K562 (cell line): ENCODE data around the gene FMN1. TPM values are rescaled to one million over a fixed set of nuclear protein-coding genes. Genes with fewer than 3 reads are reported as not detected.

Source experiments
- ATAC-seq: fragments of 200-7000 bp; cut with Tn5 transposase; 3 replicates; pipeline ENCODE4 v1.9.1; 2020; ENCODE audit warnings: moderate library complexity
- BruUV-seq: library from RNA; stranded (reverse); fragments of 400-500 nt; replicated peaks from 2 replicates; lab custom pipeline; 2021; lab: Mats Ljungman, UMichigan
- CTCF ChIA-PET: fragments of 300-600 bp; formaldehyde crosslinking; extraction: SDS; loops from one replicate; lab custom pipeline; 2021; ENCODE audit warnings: low intra/inter-chr PET ratio; lab: Yijun Ruan, JAX
- POLR2A ChIA-PET: fragments of 300-600, 350-650 bp; sonication (Branson Sonifier 250); formaldehyde crosslinking; extraction: SDS; loops from one replicate; lab custom pipeline; 2021; ENCODE audit warnings: antibody characterized with exemption, inconsistent platforms; lab: Yijun Ruan, JAX
- DNase-seq, 4 experiments: peaks; one replicate each; pipeline versions ENCODE4 v3.0.0 to v3.0.0-alpha.2; 2011 to 2018; ENCODE audit warnings: low spot score in 3 of 4, mixed read lengths in 3 of 4; ENCODE audit errors: extremely low read depth in 1 of 4
- FAIRE-seq: peaks from 2 replicates; lab custom pipeline; 2011; peaks lifted over from hg19 to GRCh38; lab: Jason Lieb, UNC
- H2AFZ ChIP-seq: 2 replicates; pipeline ENCODE4 v1.6.0; 2011; ENCODE audit warnings: low read depth, low read length, control low read depth, inconsistent platforms
- H3K27ac ChIP-seq: fragments of 200-600 bp; 3 replicates; pipeline ENCODE4 v1.8.0; 2011; ENCODE audit warnings: low read depth, mild to moderate bottlenecking, control low read depth, inconsistent platforms, low read length, moderate library complexity, mixed read lengths; ENCODE audit errors: extremely low read depth
- H3K27me3 ChIP-seq, 2 experiments: fragments of 300-600 bp in 1 of 2; 2 replicates in 1 of 2; 3 replicates in 1 of 2; pipeline versions ENCODE4 v1.6.0 to v1.8.0; 2011; ENCODE audit warnings: inconsistent platforms in 2 of 2, low read length in 2 of 2, mild to moderate bottlenecking in 1 of 2, mixed read lengths in 1 of 2, moderate library complexity in 1 of 2; ENCODE audit not compliant: control insufficient read depth in 2 of 2, insufficient read depth in 2 of 2
- H3K36me3 ChIP-seq: fragments of 300-600 bp; 3 replicates; pipeline ENCODE4 v1.8.0; 2011; ENCODE audit warnings: mild to moderate bottlenecking, low read length, inconsistent platforms; ENCODE audit not compliant: control insufficient read depth, insufficient read depth
- H3K4me1 ChIP-seq, 2 experiments: fragments of 200-600 bp in 1 of 2; replicated peaks in 1 of 2; 2 replicates in 1 of 2; 3 replicates in 1 of 2; pipeline versions ENCODE4 v1.5.1 to v1.8.0; 2011; ENCODE audit warnings: inconsistent platforms in 2 of 2, low read length in 2 of 2, mild to moderate bottlenecking in 1 of 2, mixed read lengths in 1 of 2, moderate library complexity in 1 of 2; ENCODE audit not compliant: control insufficient read depth in 2 of 2, insufficient read depth in 2 of 2
- H3K4me2 ChIP-seq: 2 replicates; pipeline ENCODE4 v1.6.1; 2011; ENCODE audit warnings: low read length, control low read depth, inconsistent platforms, mixed read lengths; ENCODE audit not compliant: insufficient read depth
- H3K4me3 ChIP-seq: fragments of 200-600 bp; sonication (generic), shearing (Covaris generic); 2 replicates; pipeline ENCODE4 v1.5.1; 2016; ENCODE audit warnings: control low read depth, inconsistent platforms
- H3K79me2 ChIP-seq: fragments of 200-600 bp; 3 replicates; pipeline ENCODE4 v1.8.0; 2011; ENCODE audit warnings: low read length, inconsistent platforms; ENCODE audit not compliant: control insufficient read depth, insufficient read depth
- H3K9ac ChIP-seq, 2 experiments: 2 replicates each; pipeline versions ENCODE4 v1.6.0 to v1.6.1; 2011; ENCODE audit warnings: low read depth in 2 of 2, low read length in 2 of 2, control low read depth in 1 of 2, inconsistent platforms in 1 of 2, mild to moderate bottlenecking in 1 of 2, mixed read lengths in 1 of 2; ENCODE audit not compliant: insufficient read depth in 1 of 2
- H3K9me1 ChIP-seq: one replicate; pipeline ENCODE4 v1.6.0; 2011; ENCODE audit warnings: inconsistent platforms, mild to moderate bottlenecking, low read length, moderate library complexity; ENCODE audit not compliant: control insufficient read depth, insufficient read depth
- H3K9me3 ChIP-seq: replicated peaks from 2 replicates; pipeline ENCODE4 v1.5.1; 2011; ENCODE audit warnings: low read depth, low read length, inconsistent platforms; ENCODE audit not compliant: control insufficient read depth, insufficient read depth
- H4K20me1 ChIP-seq: replicated peaks from 2 replicates; pipeline ENCODE4 v1.6.1; 2011; ENCODE audit warnings: low read length, inconsistent platforms, mixed read lengths; ENCODE audit not compliant: control insufficient read depth, insufficient read depth
- EGR1 ChIP-seq: fragments of 450-650 bp; conservative IDR thresholded peaks from 2 replicates; pipeline ENCODE4 v1.6.1; 2017; ENCODE audit warnings: mild to moderate bottlenecking
- HNRNPK ChIP-seq: fragments of 200-400 bp; formaldehyde crosslinking; IDR thresholded peaks from one replicate; pipeline ENCODE4 v1.6.1; 2018; ENCODE audit warnings: mild to moderate bottlenecking, low read depth, low read length; ENCODE audit not compliant: poor library complexity, severe bottlenecking
- KLF10 ChIP-seq: fragments of 250-450 bp; sonication (Bioruptor Pico); IDR thresholded peaks from 2 replicates; pipeline ENCODE4 v1.6.1; 2021; ENCODE audit warnings: matching md5 sums
- SNIP1 ChIP-seq: fragments of 450-650 bp; IDR thresholded peaks from 2 replicates; pipeline ENCODE4 v1.7.1; 2017; ENCODE audit warnings: low read depth, mild to moderate bottlenecking
- SP1 ChIP-seq: sonication (generic); formaldehyde crosslinking; IDR thresholded peaks from 2 replicates; pipeline ENCODE4 v1.8.1; 2022; ENCODE audit warnings: mild to moderate bottlenecking, missing genetic modification reagents
- ZFP1 ChIP-seq: fragments of 450-650 bp; formaldehyde crosslinking; IDR thresholded peaks from 2 replicates; pipeline ENCODE4 v1.4.0; 2020; ENCODE audit warnings: mild to moderate bottlenecking, mixed read lengths
- ZSCAN32 ChIP-seq: fragments of 450-650 bp; formaldehyde crosslinking; IDR thresholded peaks from 2 replicates; pipeline ENCODE4 v1.4.0; 2020; ENCODE audit warnings: mild to moderate bottlenecking, moderate library complexity
- WGBS: fragments of 100-300 bp; shearing (Covaris generic); methylation state at CpG from one replicate; pipeline ENCODE4 v1.1.6; 2016; ENCODE audit warnings: low coverage, mixed read lengths; ENCODE audit not compliant: insufficient coverage; ENCODE audit errors: missing lambda C conversion rate; 5-methylcytosine and 5-hydroxymethylcytosine counted together
- in situ Hi-C: fragments of 300-500 bp; cut with MboI; formaldehyde crosslinking; loops from 4 replicates; pipeline ENCODE4 v1.15.0; 2018; ENCODE audit warnings: inconsistent platforms, mixed read lengths
- intact Hi-C: fragments of 100-400 bp; cut with micrococcal nuclease; formaldehyde crosslinking; loops from 2 replicates; pipeline ENCODE4 v1.14.2; 2022
- polyA plus RNA-seq, 8 experiments: library from polyadenylated mRNA; depleted of rRNA in 4 of 8; stranded (reverse) in 5 of 8; unstranded in 3 of 8; fragments of >200 nt; fragmentation: Nextera tagmentation in 2 of 8; fragmentation: Illumina TruSeq in 1 of 8; extraction: Ambion mirVana in 2 of 8; extraction: Trizol in 1 of 8; gene quantifications; 2 replicates each; pipeline versions ENCODE4 v1.2.1 to v1.2.3, GENCODE V29; 2011 to 2014; ENCODE audit warnings: inconsistent platforms in 1 of 8, missing spikeins in 1 of 8
- total RNA-seq, 7 experiments: library from RNA; depleted of rRNA in 6 of 7; stranded (reverse); fragments of >200 nt in 6 of 7; fragmentation: Illumina TruSeq in 2 of 7; extraction: Trizol in 2 of 7; gene quantifications; 2 replicates each; pipeline versions ENCODE4 v1.2.1 to v1.2.3, GENCODE V29; 2011 to 2021; ENCODE audit warnings: low replicate concordance in 1 of 7
- TF ChIP-seq, protein P1 (sequence below): fragments of 450-650 bp; formaldehyde crosslinking; IDR thresholded peaks from 2 replicates; pipeline ENCODE4 v1.4.0; 2020; ENCODE audit warnings: mild to moderate bottlenecking, moderate library complexity
- TF ChIP-seq, protein P2 (sequence below): fragments of 250-450 bp; sonication (Bioruptor Pico); IDR thresholded peaks from 2 replicates; pipeline ENCODE4 v1.5.0; 2022; ENCODE audit warnings: mild to moderate bottlenecking
- TF ChIP-seq, protein P3 (sequence below): IDR thresholded peaks from 2 replicates; pipeline ENCODE4 v1.6.1; 2011; ENCODE audit warnings: borderline replicate concordance, low read depth, mild to moderate bottlenecking, moderate library complexity, low read length; ENCODE audit not compliant: insufficient read depth, poor library complexity, severe bottlenecking
- TF ChIP-seq, protein P4 (sequence below): fragments of 450-650 bp; IDR thresholded peaks from 2 replicates; pipeline ENCODE4 v1.7.0; 2016; ENCODE audit warnings: borderline replicate concordance
- TF ChIP-seq, protein P5 (sequence below): fragments of 450-650 bp; formaldehyde crosslinking; IDR thresholded peaks from 2 replicates; pipeline ENCODE4 v1.4.0; 2022; ENCODE audit warnings: missing genetic modification characterization

The FMN1 gene
- total and polyA plus RNA-seq, 9 of the 15 experiments (the other 6 are each of a cell fraction or from before 2014, with no cell fraction given): 0.03 to 0.07 (median 0.04) TPM; not detected in 6

DNA sequence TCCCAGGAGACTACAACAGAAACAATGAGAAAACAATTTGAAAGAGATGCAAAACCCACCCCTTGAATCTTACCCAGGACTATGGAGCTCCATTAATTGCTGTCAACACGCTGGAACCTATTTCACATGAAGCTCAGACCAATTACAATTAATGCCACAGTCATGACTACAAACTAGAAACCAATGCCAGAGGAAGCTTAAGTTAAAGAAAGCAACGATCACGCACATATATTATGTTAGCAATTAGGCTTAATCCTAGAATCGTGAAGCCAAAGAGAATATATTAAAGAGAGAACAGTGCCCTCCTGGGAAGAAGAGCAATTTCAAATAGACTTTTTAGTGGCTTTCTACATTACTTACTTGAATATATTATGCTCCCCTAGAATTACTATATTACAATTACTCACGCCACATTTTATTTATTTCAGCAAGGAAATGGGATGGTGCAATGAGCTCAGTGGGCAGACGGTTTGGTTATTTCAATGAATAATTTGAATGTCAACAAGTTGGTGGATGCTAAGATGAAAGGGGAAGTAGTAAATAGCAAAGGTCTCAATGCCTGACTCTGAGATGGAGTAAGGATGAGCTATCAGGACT, 351.2 kb downstream of the FMN1 start:
- FAIRE-seq: no peak
- no peak for ATAC-seq
- Histone ChIP-seq H3K4me1 (no peaks in the 10 kb centered on the region), H3K36me3 (no peaks in the 10 kb centered on the region), H3K27me3 (peaks cover 14 to 23% of the 10 kb centered on the region in 2 experiments; a peak in 3 of 5 replicates), H3K9ac (no peak overlapping the region), H2AFZ (no peak overlapping the region), H3K27ac (no peak overlapping the region), H3K9me3 (no peaks in the 10 kb centered on the region), H3K79me2 (no peaks in the 10 kb centered on the region), H3K4me3 (no peak overlapping the region), H3K9me1 (no peaks in the 10 kb centered on the region), H4K20me1 (no peaks in the 10 kb centered on the region), H3K4me2 (no peak overlapping the region)
- in situ Hi-C loops (no loop called here), intact Hi-C loops (loop anchor here (10.0 kb wide), 2 partner anchors 91 to 151 kb away; no protein-coding TSS in a partner anchor)
- ChIA-PET POLR2A (interaction anchor here (0.5 to 1.0 kb wide), 6 partner anchors 9 to 1744 kb away, joined by 3 to 4 read pairs (median 4); no protein-coding TSS in a partner anchor), CTCF (interaction anchor here (1.1 to 1.3 kb wide), 2 partner anchors 112 to 151 kb away, joined by 3 to 5 read pairs; no protein-coding TSS in a partner anchor)
- under 1% methylated on average over 6 of the region's 6 CpGs for WGBS
- no TSS peak for BruUV-seq
- DNase-seq: no peak
- TF ChIP-seq ZFP1 (CRISPR knock-in tag): no peak
- no peak for TF ChIP-seq SP1 (CRISPR knock-in tag)
- TF ChIP-seq, protein P1, sequence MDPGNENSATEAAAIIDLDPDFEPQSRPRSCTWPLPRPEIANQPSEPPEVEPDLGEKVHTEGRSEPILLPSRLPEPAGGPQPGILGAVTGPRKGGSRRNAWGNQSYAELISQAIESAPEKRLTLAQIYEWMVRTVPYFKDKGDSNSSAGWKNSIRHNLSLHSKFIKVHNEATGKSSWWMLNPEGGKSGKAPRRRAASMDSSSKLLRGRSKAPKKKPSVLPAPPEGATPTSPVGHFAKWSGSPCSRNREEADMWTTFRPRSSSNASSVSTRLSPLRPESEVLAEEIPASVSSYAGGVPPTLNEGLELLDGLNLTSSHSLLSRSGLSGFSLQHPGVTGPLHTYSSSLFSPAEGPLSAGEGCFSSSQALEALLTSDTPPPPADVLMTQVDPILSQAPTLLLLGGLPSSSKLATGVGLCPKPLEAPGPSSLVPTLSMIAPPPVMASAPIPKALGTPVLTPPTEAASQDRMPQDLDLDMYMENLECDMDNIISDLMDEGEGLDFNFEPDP: no peak
- TF ChIP-seq, protein P2, sequence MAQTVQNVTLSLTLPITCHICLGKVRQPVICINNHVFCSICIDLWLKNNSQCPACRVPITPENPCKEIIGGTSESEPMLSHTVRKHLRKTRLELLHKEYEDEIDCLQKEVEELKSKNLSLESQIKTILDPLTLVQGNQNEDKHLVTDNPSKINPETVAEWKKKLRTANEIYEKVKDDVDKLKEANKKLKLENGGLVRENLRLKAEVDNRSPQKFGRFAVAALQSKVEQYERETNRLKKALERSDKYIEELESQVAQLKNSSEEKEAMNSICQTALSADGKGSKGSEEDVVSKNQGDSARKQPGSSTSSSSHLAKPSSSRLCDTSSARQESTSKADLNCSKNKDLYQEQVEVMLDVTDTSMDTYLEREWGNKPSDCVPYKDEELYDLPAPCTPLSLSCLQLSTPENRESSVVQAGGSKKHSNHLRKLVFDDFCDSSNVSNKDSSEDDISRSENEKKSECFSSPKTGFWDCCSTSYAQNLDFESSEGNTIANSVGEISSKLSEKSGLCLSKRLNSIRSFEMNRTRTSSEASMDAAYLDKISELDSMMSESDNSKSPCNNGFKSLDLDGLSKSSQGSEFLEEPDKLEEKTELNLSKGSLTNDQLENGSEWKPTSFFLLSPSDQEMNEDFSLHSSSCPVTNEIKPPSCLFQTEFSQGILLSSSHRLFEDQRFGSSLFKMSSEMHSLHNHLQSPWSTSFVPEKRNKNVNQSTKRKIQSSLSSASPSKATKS (CRISPR knock-in tag): no peak
- TF ChIP-seq ZSCAN32 (CRISPR knock-in tag): no peak
- no peak for TF ChIP-seq HNRNPK
- TF ChIP-seq, protein P3, sequence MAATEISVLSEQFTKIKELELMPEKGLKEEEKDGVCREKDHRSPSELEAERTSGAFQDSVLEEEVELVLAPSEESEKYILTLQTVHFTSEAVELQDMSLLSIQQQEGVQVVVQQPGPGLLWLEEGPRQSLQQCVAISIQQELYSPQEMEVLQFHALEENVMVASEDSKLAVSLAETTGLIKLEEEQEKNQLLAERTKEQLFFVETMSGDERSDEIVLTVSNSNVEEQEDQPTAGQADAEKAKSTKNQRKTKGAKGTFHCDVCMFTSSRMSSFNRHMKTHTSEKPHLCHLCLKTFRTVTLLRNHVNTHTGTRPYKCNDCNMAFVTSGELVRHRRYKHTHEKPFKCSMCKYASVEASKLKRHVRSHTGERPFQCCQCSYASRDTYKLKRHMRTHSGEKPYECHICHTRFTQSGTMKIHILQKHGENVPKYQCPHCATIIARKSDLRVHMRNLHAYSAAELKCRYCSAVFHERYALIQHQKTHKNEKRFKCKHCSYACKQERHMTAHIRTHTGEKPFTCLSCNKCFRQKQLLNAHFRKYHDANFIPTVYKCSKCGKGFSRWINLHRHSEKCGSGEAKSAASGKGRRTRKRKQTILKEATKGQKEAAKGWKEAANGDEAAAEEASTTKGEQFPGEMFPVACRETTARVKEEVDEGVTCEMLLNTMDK: no peak
- TF ChIP-seq, protein P4, sequence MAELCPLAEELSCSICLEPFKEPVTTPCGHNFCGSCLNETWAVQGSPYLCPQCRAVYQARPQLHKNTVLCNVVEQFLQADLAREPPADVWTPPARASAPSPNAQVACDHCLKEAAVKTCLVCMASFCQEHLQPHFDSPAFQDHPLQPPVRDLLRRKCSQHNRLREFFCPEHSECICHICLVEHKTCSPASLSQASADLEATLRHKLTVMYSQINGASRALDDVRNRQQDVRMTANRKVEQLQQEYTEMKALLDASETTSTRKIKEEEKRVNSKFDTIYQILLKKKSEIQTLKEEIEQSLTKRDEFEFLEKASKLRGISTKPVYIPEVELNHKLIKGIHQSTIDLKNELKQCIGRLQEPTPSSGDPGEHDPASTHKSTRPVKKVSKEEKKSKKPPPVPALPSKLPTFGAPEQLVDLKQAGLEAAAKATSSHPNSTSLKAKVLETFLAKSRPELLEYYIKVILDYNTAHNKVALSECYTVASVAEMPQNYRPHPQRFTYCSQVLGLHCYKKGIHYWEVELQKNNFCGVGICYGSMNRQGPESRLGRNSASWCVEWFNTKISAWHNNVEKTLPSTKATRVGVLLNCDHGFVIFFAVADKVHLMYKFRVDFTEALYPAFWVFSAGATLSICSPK: no peak
- TF ChIP-seq KLF10 (CRISPR knock-in tag): no peak
- no peak for TF ChIP-seq EGR1
- TF ChIP-seq SNIP1: no peak
- TF ChIP-seq, protein P5, sequence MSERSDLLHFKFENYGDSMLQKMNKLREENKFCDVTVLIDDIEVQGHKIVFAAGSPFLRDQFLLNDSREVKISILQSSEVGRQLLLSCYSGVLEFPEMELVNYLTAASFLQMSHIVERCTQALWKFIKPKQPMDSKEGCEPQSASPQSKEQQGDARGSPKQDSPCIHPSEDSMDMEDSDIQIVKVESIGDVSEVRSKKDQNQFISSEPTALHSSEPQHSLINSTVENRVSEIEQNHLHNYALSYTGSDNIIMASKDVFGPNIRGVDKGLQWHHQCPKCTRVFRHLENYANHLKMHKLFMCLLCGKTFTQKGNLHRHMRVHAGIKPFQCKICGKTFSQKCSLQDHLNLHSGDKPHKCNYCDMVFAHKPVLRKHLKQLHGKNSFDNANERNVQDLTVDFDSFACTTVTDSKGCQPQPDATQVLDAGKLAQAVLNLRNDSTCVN (CRISPR knock-in tag): no peak
